ENCODE measurements around the gene ZNF25.
"Not testable (repeated sequence)": the region's sequence is repeated elsewhere in the genome, so short reads cannot be mapped to it uniquely, and the experiment has no call there.

ZNF25 gene

DNA sequence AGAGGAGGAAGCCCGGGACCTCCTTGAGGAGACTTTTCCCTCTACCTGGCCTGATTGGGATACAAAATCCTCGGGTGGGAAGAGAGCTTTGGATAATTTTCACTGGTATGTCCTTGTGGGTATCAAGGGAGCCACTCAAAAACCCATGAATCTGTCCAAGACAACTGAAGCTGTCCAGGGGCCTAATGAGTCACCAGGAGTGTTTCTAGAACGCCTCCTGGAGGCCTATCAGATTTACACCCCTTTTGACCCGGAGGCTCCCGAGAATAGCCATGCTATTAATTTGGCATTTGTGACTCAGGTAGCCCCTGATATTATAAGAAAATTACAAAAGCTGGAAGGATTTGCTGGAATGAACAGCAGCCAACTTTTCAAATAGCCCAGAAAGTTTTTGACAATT, 38.6 kb downstream of the ZNF25 start:
- no peak for DNase-seq

DNA sequence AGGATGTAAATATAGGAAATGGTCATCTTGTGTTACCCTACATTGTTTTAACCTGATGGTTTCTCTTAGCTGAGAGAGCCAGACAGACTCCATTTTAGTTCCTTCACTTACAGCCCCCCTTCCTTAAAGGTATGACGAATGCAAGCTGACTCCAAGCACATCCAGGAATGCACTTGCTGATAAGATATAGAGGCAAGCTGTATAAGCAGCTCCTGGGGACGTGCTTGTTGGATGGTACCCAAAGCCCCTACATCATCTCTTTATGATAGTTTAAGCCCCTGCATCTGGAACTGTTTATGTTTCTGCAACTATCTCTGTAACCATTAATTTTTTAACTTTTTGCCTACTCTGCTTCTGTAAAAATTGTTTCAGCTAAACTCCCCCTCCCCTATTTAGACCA, 41.7 kb downstream of the ZNF25 start:
- no peak for DNase-seq

DNA sequence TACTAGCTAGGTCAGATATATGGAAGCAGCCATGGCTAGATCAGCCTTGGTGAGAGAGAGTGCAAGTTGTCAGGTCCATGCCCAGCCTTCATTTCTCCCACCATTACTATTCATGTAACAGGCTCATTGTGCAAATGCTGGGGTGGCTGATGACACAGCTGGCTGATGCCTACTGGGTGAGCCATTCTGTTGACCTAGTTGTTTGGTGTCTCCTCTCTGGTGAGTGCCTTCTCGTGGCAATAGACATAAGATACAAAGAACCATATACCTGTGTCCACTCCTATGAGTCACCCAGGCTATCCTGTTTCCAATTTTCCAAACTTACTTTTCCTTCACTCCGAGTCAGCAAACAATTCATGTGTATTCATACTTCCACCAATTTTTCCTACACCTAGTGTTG, 46.0 kb downstream of the ZNF25 start:
- DNase-seq = no peak

DNA sequence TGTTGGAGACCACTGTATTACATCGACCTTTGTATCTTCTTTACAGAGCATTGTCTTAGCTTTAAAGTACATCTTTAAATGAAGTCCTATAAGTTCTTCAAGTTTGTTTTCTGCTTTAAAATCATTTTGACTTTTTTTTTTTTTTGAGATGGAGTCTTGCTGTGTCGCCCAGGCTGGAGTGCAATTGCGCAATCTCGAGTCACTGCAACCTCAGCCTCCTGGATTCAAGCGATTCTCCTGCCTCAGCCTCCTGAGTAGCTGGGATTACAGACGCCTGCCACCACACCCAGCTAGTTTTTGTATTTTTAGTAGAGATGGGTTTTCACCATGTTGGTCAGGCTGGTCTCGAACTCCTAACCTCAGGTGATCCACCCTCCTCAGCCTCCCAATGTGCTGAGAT, 68.3 kb downstream of the ZNF25 start:
- not testable (repeated sequence) for DNase-seq

DNA sequence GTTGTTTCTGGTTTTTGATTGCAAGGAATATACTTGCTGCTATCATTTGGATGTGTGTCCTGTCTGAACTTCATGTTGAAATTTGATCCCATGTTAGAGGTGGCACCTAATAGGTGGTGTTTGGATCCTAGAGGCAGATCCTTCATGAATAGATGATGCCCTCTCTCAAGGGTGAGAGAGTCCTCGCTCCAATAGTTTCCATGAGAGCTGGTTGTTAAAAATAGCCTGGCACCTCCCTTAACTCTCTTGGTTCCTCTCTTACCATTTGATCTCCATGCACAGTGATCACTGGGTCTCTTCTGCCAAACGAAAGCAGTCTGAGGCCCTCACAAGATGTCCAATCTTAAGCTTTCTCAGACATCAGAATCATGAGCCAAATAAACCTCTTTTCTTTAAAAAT, 70.1 kb downstream of the ZNF25 start:
- no peak for DNase-seq
